IMR-90 (cell line): ENCODE data around the gene NHSL1. TPM values are rescaled to one million over a fixed set of nuclear protein-coding genes. Genes with fewer than 3 reads are reported as not detected.

Experiments
- ATAC-seq: fragments of 200-7000 bp; cut with Tn5 transposase; 2 replicates; pipeline ENCODE4 v1.9.1; 2020; ENCODE audit warnings: low read depth, mild to moderate bottlenecking, moderate library complexity
- BruUV-seq: library from RNA; stranded (reverse); fragments of 400-500 nt; replicated peaks from 2 replicates; lab custom pipeline; 2021; lab: Mats Ljungman, UMichigan
- CTCF ChIA-PET: fragments of 300-600 bp; formaldehyde crosslinking; extraction: SDS; loops from one replicate; lab custom pipeline; 2021; ENCODE audit warnings: antibody characterized with exemption; lab: Yijun Ruan, JAX
- POLR2A ChIA-PET: fragments of 300-600 bp; sonication (Branson Sonifier 250); formaldehyde crosslinking; loops from one replicate; lab custom pipeline; 2022; ENCODE audit warnings: antibody characterized with exemption; ENCODE audit not compliant: unreplicated experiment; lab: Charles Lee
- DNase-seq: peaks from one replicate; pipeline ENCODE4 v3.0.0; 2013
- H2AFZ ChIP-seq: replicated peaks from 2 replicates; pipeline ENCODE3; 2013; ENCODE audit warnings: low read length, mild to moderate bottlenecking; ENCODE audit not compliant: poor library complexity
- H2AK5ac ChIP-seq: 2 replicates; pipeline ENCODE4 v1.6.1; 2013; ENCODE audit warnings: low read depth, low read length, inconsistent platforms
- H2AK9ac ChIP-seq: replicated peaks from 2 replicates; pipeline ENCODE3; 2013; ENCODE audit warnings: mild to moderate bottlenecking, low read depth, low read length, moderate library complexity; ENCODE audit not compliant: poor library complexity
- H2BK120ac ChIP-seq: 2 replicates; pipeline ENCODE4 v1.6.1; 2013; ENCODE audit warnings: low read depth, low read length, inconsistent platforms
- H2BK15ac ChIP-seq: 3 replicates; pipeline ENCODE4 v1.6.1; 2013; ENCODE audit warnings: low read depth, low read length, inconsistent platforms
- H2BK20ac ChIP-seq: 2 replicates; pipeline ENCODE4 v1.6.1; 2013; ENCODE audit warnings: low read depth, mild to moderate bottlenecking, inconsistent platforms, low read length, moderate library complexity
- H2BK5ac ChIP-seq: 2 replicates; pipeline ENCODE4 v1.6.1; 2013; ENCODE audit warnings: mild to moderate bottlenecking, low read depth, low read length, inconsistent platforms; ENCODE audit not compliant: poor library complexity, severe bottlenecking
- H3K14ac ChIP-seq: replicated peaks from 2 replicates; pipeline ENCODE4 v1.6.1; 2013; ENCODE audit warnings: low read depth, low read length, inconsistent platforms
- H3K18ac ChIP-seq: 2 replicates; pipeline ENCODE4 v1.6.1; 2013; ENCODE audit warnings: low read depth, low read length, control low read depth
- H3K23ac ChIP-seq: 2 replicates; pipeline ENCODE4 v1.6.1; 2013; ENCODE audit warnings: low read depth, low read length, inconsistent platforms
- H3K27ac ChIP-seq: 2 replicates; pipeline ENCODE4 v1.5.1; 2013; ENCODE audit warnings: mild to moderate bottlenecking, control low read depth, low read length; ENCODE audit not compliant: insufficient read depth
- H3K27me3 ChIP-seq: 2 replicates; pipeline ENCODE4 v1.6.1; 2013; ENCODE audit warnings: low read length; ENCODE audit not compliant: control insufficient read depth, insufficient read depth
- H3K36me3 ChIP-seq: 2 replicates; pipeline ENCODE4 v1.6.1; 2013; ENCODE audit warnings: low read length, mixed read lengths; ENCODE audit not compliant: control insufficient read depth, insufficient read depth
- H3K4ac ChIP-seq: 2 replicates; pipeline ENCODE4 v1.6.1; 2013; ENCODE audit warnings: low read depth, low read length, inconsistent platforms
- H3K4me1 ChIP-seq: 2 replicates; pipeline ENCODE4 v1.6.1; 2013; ENCODE audit warnings: low read length, mixed read lengths; ENCODE audit not compliant: control insufficient read depth, insufficient read depth
- H3K4me2 ChIP-seq: 2 replicates; pipeline ENCODE4 v1.6.1; 2013; ENCODE audit warnings: low read depth, mild to moderate bottlenecking, control low read depth, low read length, moderate library complexity
- H3K4me3 ChIP-seq: 2 replicates; pipeline ENCODE4 v1.5.1; 2013; ENCODE audit warnings: low read depth, mild to moderate bottlenecking, control low read depth, low read length, moderate library complexity; ENCODE audit not compliant: insufficient read depth
- H3K56ac ChIP-seq: 2 replicates; pipeline ENCODE4 v1.6.1; 2013; ENCODE audit warnings: low read length, inconsistent platforms; ENCODE audit not compliant: insufficient read depth; ENCODE audit errors: extremely low read depth
- H3K79me1 ChIP-seq, 2 experiments: 2 replicates each; pipeline ENCODE4 v1.6.1; 2013; ENCODE audit warnings: low read length in 2 of 2, inconsistent platforms in 1 of 2, low read depth in 1 of 2
- H3K9ac ChIP-seq: 2 replicates; pipeline ENCODE4 v1.6.1; 2013; ENCODE audit warnings: low read depth, low read length, control low read depth
- H3K9me1 ChIP-seq: 2 replicates; pipeline ENCODE4 v1.6.1; 2013; ENCODE audit warnings: low read length, inconsistent platforms; ENCODE audit not compliant: insufficient read depth
- H3K9me3 ChIP-seq: 2 replicates; pipeline ENCODE4 v1.6.1; 2013; ENCODE audit warnings: low read length; ENCODE audit not compliant: control insufficient read depth, insufficient read depth
- H4K20me1 ChIP-seq: 2 replicates; pipeline ENCODE4 v1.6.1; 2013; ENCODE audit warnings: low read length, inconsistent platforms; ENCODE audit not compliant: insufficient read depth
- H4K5ac ChIP-seq: 2 replicates; pipeline ENCODE4 v1.6.1; 2013; ENCODE audit warnings: mild to moderate bottlenecking, low read depth, low read length, control low read depth
- H4K8ac ChIP-seq, 2 experiments: 2 replicates each; pipeline ENCODE4 v1.6.1; 2013; ENCODE audit warnings: low read depth in 2 of 2, low read length in 2 of 2, control low read depth in 1 of 2, inconsistent platforms in 1 of 2
- H4K91ac ChIP-seq: 2 replicates; pipeline ENCODE4 v1.6.1; 2013; ENCODE audit warnings: low read depth, low read length, inconsistent platforms; ENCODE audit not compliant: insufficient read depth
- CHD1 ChIP-seq: IDR thresholded peaks from 2 replicates; pipeline ENCODE4 v1.6.1; 2012; ENCODE audit warnings: low read depth, low read length, improper control_type of control experiment
- MAFK ChIP-seq: IDR thresholded peaks from 2 replicates; pipeline ENCODE4 v1.6.1; 2012; ENCODE audit warnings: low read depth, low read length, improper control_type of control experiment
- RAD21 ChIP-seq: IDR thresholded peaks from 2 replicates; pipeline ENCODE4 v1.6.1; 2012; ENCODE audit warnings: low read length, improper control_type of control experiment
- SMC3 ChIP-seq: fragments of 150-350 bp; IDR thresholded peaks from 2 replicates; pipeline ENCODE4 v1.6.1; 2016; ENCODE audit warnings: low read depth, mild to moderate bottlenecking, antibody characterized with exemption, low read length, moderate library complexity
- WGBS, 2 experiments: methylation state at CpG; one replicate each; pipeline versions ENCODE4 v1.1.5 to v1.1.7; 2013; ENCODE audit warnings: missing lambda C conversion rate in 2 of 2; ENCODE audit not compliant: insufficient read length in 1 of 2; ENCODE audit errors: extremely low coverage in 2 of 2; 5-methylcytosine and 5-hydroxymethylcytosine counted together
- dilution Hi-C: fragments of 300-500 bp; cut with HindIII; formaldehyde crosslinking; loops from one replicate; pipeline ENCODE4 v1.14.3; 2018; ENCODE audit warnings: low sequenced_read_pairs; ENCODE audit not compliant: unreplicated experiment
- in situ Hi-C: fragments of 300-500 bp; cut with MboI; formaldehyde crosslinking; loops from 3 replicates; pipeline ENCODE4 v1.14.3; 2019; ENCODE audit warnings: low sequenced_read_pairs, inconsistent platforms, mixed read lengths
- intact Hi-C: fragments of 100-400 bp; cut with micrococcal nuclease; formaldehyde crosslinking; loops from 2 replicates; pipeline ENCODE4 v1.10.0; 2022
- polyA plus RNA-seq, 3 experiments: library from polyadenylated mRNA; depleted of rRNA; stranded (reverse); fragments of >200 nt; gene quantifications; 2 replicates each; pipeline ENCODE4 v1.2.3, GENCODE V29; 2012; ENCODE audit warnings: low replicate concordance in 1 of 3
- total RNA-seq: library from RNA; depleted of rRNA; stranded (reverse); fragments of >200 nt; gene quantifications from 2 replicates; pipeline ENCODE4 v1.2.3, GENCODE V29; 2012

The NHSL1 gene
- total and polyA plus RNA-seq, 2 of the 4 experiments (the other 2 are of a cell fraction): 5.6 to 7.2 TPM

DNA sequence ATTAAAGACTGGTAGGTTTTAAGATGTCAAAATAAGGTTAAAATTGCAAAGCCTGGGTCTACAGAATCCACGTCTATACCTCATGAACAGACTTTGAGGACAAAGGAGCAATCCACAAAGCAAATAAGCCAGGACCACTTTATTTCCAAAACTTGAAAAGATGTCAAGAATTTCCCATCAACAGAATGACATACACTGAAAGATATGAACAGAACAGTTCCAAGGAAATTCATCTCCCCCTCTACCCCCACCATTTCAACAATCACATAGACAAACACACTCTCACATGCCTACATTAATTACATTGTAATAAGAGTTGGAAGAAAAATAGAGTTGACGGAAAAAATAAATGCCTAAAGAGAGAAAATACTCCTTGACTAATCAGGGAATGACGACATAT, 45.2 kb upstream of the NHSL1 start:
- ATAC-seq: no peak
- Histone ChIP-seq H2BK120ac (no peak overlapping the region), H4K8ac (no peak overlapping the region; a peak in 1 of 4 replicates), H2BK15ac (no peak overlapping the region), H3K79me1 (peaks cover 28 to 52% of the 10 kb centered on the region in 2 experiments), H3K4ac (no peak overlapping the region), H3K27me3 (no peaks in the 10 kb centered on the region), H3K27ac (no peak overlapping the region), H2BK20ac (no peak overlapping the region), H2AFZ (no peak overlapping the region), H3K36me3 (no peaks in the 10 kb centered on the region), H3K9me3 (no peaks in the 10 kb centered on the region), H3K4me2 (peak overlapping the region; percentile 30), H3K4me3 (no peak overlapping the region), H3K9ac (no peak overlapping the region), H3K9me1 (peaks cover 9% of the 10 kb centered on the region), H4K20me1 (no peaks in the 10 kb centered on the region), H4K91ac (no peak overlapping the region), H4K5ac (no peak overlapping the region), H3K18ac (no peak overlapping the region; the same call in 1 of the 2 replicates), H3K23ac (no peak overlapping the region), H3K56ac (no peak overlapping the region), H2AK9ac (no peak overlapping the region), H3K14ac (no peak overlapping the region), H2AK5ac (no peak overlapping the region), H2BK5ac (peak overlapping the region; percentile 11), H3K4me1 (peaks cover 21% of the 10 kb centered on the region)
- BruUV-seq: no TSS peak
- peak; percentile 24 for DNase-seq
- dilution Hi-C loops: no loop called here
- TF ChIP-seq MAFK (no peak), SMC3 (no peak), RAD21 (no peak), CHD1 (no peak)
- POLR2A ChIA-PET: no interaction called here
- CTCF ChIA-PET: no interaction called here
- in situ Hi-C loops: no loop called here
- intact Hi-C loops: no loop called here
- WGBS, 2 experiments: no CpG with 5 or more reads among the region's 3 CpGs
